HEK293T (cell line): Measurements from ENCODE around the gene SEH1L.

ENCODE experiments used
- FOXM1 ChIP-seq: fragments of 450-650 bp; IDR thresholded peaks from 2 replicates; pipeline ENCODE4 v1.6.1; 2017; ENCODE audit warnings: mild to moderate bottlenecking, borderline replicate concordance
- L3MBTL2 ChIP-seq: fragments of 450-650 bp; conservative IDR thresholded peaks from 2 replicates; pipeline ENCODE4 v1.6.1; 2016; ENCODE audit warnings: mild to moderate bottlenecking
- SP1 ChIP-seq: fragments of 450-650 bp; IDR thresholded peaks from 2 replicates; pipeline ENCODE4 v1.6.1; 2017
- TARDBP ChIP-seq: fragments of 450-650 bp; IDR thresholded peaks from 2 replicates; pipeline ENCODE4 v1.6.1; 2016
- ZNF384 ChIP-seq: fragments of 450-650 bp; IDR thresholded peaks from 2 replicates; pipeline ENCODE4 v1.6.1; 2016

DNA sequence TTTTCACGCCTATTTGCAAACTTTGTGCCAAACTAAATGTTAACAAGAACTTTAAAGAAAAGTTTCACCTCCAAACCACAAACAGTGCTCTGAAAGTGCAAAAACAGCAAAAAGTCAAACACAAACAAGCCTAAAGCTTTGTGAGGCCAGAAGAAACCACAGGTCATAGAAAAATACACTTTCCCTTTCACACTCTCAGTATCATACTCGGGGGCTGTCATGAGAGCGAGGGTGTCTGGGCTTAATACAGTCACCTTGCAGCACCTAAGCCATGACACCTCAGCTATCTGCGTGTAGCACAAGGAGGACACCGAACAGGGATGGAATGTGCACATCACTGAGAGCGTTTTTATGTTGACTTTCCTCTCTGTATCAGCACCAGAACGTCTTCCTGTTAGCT lies 26.6 kb upstream of the SEH1L start:
- TF ChIP-seq FOXM1: no peak
- TF ChIP-seq SP1: no peak
- TF ChIP-seq ZNF384: no peak
- TF ChIP-seq TARDBP: no peak
- TF ChIP-seq L3MBTL2: no peak
